Activated CD4-positive, alpha-beta memory T cell treated with anti-CD3 and anti-CD28 coated beads, Interleukin-2, amount 10 ng/mL, durations not matched to agents 7 days and 5 days (primary cell): Measurements from ENCODE around the gene SH3TC1. TPM values are rescaled to one million over a fixed set of nuclear protein-coding genes. Genes with fewer than 3 reads are reported as not detected.

Experiments
- CTCF ChIA-PET: fragments of 350-600 bp; sonication (Branson Sonifier 250); formaldehyde crosslinking; loops from one replicate; lab custom pipeline; 2021; ENCODE audit warnings: antibody characterized with exemption, inconsistent platforms; lab: Charles Lee
- POLR2A ChIA-PET: fragments of 350-600 bp; sonication (Branson Sonifier 250); formaldehyde crosslinking; loops from one replicate; lab custom pipeline; 2021; ENCODE audit warnings: antibody characterized with exemption; lab: Charles Lee
- DNase-seq: peaks from one replicate; pipeline ENCODE4 v3.0.0-alpha.2; 2020
- H3K27ac Mint-ChIP-seq: one replicate; pipeline ENCODE4 v1.8.0; 2021; ENCODE audit warnings: mild to moderate bottlenecking, mixed read lengths
- H3K27me3 Mint-ChIP-seq: one replicate; pipeline ENCODE4 v1.8.0; 2021; ENCODE audit warnings: mixed read lengths
- H3K36me3 Mint-ChIP-seq: one replicate; pipeline ENCODE4 v1.8.0; 2021; ENCODE audit warnings: low read depth, mixed read lengths
- H3K4me1 Mint-ChIP-seq: one replicate; pipeline ENCODE4 v1.8.0; 2021; ENCODE audit warnings: mixed read lengths
- H3K4me3 Mint-ChIP-seq: one replicate; pipeline ENCODE4 v1.8.0; 2021; ENCODE audit warnings: mild to moderate bottlenecking, mixed read lengths
- H3K9me3 Mint-ChIP-seq: one replicate; pipeline ENCODE4 v1.8.0; 2021; ENCODE audit warnings: mixed read lengths
- total RNA-seq, 2 experiments: library from RNA; stranded (reverse); gene quantifications; one replicate each; pipeline ENCODE4 v1.2.3, GENCODE V29; 2021

SH3TC1 gene
- total RNA-seq, 2 experiments from 2014 or later = 16.8 to 19.5 TPM

DNA sequence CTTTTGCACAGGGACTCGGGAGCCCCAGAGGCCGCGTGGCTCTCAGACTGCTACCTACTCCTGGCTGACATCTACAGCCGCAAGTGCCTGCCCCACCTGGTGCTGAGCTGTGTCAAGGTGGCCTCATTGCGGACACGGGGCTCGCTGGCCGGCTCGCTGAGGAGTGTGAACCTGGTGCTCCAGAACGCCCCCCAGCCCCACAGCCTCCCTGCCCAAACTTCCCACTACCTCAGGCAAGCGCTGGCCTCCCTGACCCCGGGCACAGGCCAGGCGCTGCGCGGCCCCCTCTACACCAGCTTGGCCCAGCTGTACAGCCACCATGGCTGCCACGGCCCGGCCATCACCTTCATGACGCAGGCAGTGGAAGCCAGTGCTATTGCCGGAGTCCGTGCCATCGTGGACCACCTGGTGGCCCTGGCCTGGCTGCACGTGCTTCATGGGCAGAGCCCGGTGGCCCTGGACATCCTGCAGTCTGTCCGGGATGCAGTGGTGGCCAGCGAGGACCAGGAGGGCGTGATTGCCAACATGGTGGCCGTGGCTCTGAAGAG is 28.8 kb downstream of the SH3TC1 start:
- no peaks in the 10 kb centered on the region for H3K27me3 Mint-ChIP-seq
- peaks cover 11% of the 10 kb centered on the region for H3K4me1 Mint-ChIP-seq
- DNase-seq = no peak
- H3K36me3 Mint-ChIP-seq = peaks cover 6% of the 10 kb centered on the region
- no peak overlapping the region for H3K27ac Mint-ChIP-seq
- no peak overlapping the region for H3K4me3 Mint-ChIP-seq
- ChIA-PET POLR2A (no interaction called here), CTCF (interaction anchor here (1.4 kb wide), 1 partner anchor 14 kb away, joined by 5 read pairs; no protein-coding TSS in a partner anchor)
- no peaks in the 10 kb centered on the region for H3K9me3 Mint-ChIP-seq

DNA sequence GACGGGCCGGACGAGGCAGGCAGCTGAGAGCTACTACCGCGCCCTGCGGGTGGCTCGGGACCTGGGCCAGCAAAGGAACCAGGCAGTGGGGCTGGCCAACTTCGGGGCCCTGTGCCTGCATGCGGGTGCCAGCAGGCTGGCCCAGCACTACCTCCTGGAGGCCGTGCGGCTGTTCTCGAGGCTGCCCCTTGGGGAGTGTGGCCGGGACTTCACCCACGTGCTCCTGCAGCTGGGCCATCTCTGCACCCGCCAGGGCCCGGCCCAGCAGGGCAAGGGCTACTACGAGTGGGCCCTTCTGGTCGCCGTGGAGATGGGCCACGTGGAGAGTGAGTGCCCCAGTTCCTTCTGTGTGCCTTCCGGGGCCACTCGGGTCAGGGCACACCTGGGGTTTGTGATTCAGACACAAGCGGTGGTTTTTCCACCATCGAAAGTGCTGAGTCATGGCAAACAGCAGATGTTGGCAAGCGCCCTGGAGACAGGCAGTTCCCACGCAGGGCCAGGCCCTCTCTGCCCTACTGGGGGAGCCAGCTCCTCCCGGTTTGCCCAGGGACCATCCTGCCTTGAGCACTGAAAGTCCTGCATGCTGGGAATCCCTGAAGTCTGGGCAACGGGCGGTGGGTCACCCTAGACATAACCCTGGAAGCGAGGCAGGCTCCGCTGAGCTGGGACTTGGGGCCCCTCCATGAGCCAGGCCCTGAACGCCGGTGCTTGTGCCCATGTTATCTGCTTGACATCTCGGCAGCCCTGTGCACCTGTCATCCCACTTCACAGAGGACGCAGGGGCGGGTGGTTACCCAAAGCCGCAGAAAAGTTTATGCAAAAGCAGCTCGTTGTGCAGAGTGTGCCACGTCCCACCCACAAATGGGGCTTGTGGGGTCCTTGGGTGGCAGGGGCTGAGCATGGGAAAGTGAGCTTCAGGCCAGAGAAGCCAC is 29.5 kb downstream of the SH3TC1 start:
- Mint-ChIP-seq H3K27ac (peak overlapping the region; percentile 31), H3K9me3 (no peaks in the 10 kb centered on the region), H3K4me3 (no peak overlapping the region), H3K36me3 (peaks cover 6% of the 10 kb centered on the region), H3K27me3 (no peaks in the 10 kb centered on the region), H3K4me1 (peaks cover 11% of the 10 kb centered on the region)
- DNase-seq = peak; percentile 72
- ChIA-PET POLR2A (interaction anchor here (1.3 kb wide), 1 partner anchor 27 kb away, joined by 5 read pairs; no protein-coding TSS in a partner anchor), CTCF (interaction anchor here (0.7 to 1.4 kb wide), 3 partner anchors 13 to 52 kb away, joined by 3 to 5 read pairs (median 3); no protein-coding TSS in a partner anchor)

DNA sequence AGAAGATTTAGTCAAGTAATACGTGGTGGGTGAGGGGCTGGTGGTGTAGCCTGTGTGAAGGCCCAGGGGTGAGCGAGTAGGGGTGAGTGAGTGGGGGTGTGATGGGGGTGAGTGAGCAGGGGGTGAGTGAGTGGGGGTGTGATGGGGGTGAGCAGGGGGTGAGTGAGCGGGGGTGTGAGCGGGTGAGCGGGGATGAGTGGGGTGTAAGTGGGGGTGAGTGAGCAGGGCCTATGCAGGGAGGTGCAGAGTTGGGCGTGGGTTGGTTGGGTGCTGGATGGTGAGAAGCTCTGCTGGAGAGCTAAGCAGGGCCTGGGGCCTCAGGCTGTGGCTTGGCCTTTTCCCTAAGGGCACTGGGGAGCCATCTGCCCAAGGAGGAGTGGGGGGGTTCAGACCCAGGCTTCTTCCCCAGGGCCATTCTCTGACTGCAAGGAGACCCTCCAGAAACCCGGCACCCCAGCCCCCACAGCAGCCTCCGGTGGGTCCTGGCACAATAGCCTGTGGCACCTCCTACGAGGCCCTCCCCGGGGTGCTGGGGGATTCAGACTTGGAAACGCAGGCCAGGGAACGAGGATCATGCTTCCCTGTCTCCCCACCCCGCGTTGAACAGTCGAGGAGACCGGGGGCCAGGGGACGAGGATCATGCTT is 30.4 kb downstream of the SH3TC1 start:
- Mint-ChIP-seq H3K4me3 (no peak overlapping the region), H3K9me3 (no peaks in the 10 kb centered on the region), H3K27ac (no peak overlapping the region), H3K4me1 (peaks cover 11% of the 10 kb centered on the region), H3K27me3 (no peaks in the 10 kb centered on the region), H3K36me3 (no peaks in the 10 kb centered on the region)
- POLR2A ChIA-PET = interaction anchor here (0.5 to 1.3 kb wide), 2 partner anchors 28 to 39 kb away, joined by 3 to 5 read pairs; no protein-coding TSS in a partner anchor
- DNase-seq = no peak
- CTCF ChIA-PET = interaction anchor here (0.7 to 1.4 kb wide), 2 partner anchors 13 to 53 kb away, joined by 3 to 5 read pairs; no protein-coding TSS in a partner anchor

DNA sequence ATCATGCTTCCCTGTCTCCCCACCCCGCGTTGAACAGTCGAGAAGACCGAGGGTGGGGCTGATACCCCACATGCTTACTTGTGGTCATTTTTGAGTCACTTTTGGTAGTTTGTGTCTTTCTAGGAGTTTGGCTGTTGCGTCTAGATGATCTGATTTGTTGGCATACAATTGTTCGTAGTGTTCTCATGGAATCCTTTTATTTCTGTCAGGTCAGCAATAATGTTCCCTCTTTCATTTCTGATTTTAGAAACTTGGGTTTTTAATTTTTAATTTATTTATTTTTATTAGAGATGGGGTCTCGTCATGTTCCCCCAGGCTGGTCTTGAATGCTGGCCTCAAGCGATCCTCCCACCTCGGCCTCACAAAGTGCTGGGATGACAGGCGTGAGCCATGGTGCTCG is 30.9 kb downstream of the SH3TC1 start:
- Mint-ChIP-seq H3K27ac (no peak overlapping the region), H3K9me3 (no peaks in the 10 kb centered on the region), H3K4me1 (peaks cover 11% of the 10 kb centered on the region), H3K36me3 (peaks cover 2% of the 10 kb centered on the region), H3K4me3 (no peak overlapping the region), H3K27me3 (no peaks in the 10 kb centered on the region)
- POLR2A ChIA-PET = interaction anchor here (0.5 kb wide), 1 partner anchor 38 kb away, joined by 3 read pairs; no protein-coding TSS in a partner anchor
- no peak for DNase-seq
- CTCF ChIA-PET = interaction anchor here (1.2 kb wide), 1 partner anchor 12 kb away, joined by 7 read pairs; no protein-coding TSS in a partner anchor

DNA sequence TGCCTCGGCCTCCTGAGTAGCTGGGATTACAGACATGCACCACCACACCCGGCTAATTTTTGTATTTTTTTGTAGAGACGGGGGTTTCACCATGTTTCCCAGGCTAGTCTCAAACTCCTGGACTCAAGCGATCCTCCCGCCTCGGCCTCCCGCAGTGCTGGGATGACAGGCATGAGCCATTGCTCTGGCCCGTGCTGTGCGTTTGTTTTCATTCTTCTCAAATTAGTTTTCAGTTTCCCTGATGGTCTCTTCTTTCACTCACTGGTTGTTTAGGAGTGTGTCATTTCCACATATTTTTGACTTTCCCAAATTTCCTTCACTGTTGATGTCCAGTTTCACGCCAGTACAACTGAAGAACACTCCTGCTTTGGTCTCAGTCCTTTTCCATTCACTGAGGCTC is 31.8 kb downstream of the SH3TC1 start:
- Mint-ChIP-seq H3K9me3 (no peaks in the 10 kb centered on the region), H3K4me3 (no peak overlapping the region), H3K27ac (no peak overlapping the region), H3K36me3 (peaks cover 2% of the 10 kb centered on the region), H3K4me1 (peaks cover 11% of the 10 kb centered on the region), H3K27me3 (no peaks in the 10 kb centered on the region)
- CTCF ChIA-PET = interaction anchor here (1.2 kb wide), 1 partner anchor 11 kb away, joined by 7 read pairs; no protein-coding TSS in a partner anchor
- DNase-seq = no peak
- POLR2A ChIA-PET = no interaction called here

DNA sequence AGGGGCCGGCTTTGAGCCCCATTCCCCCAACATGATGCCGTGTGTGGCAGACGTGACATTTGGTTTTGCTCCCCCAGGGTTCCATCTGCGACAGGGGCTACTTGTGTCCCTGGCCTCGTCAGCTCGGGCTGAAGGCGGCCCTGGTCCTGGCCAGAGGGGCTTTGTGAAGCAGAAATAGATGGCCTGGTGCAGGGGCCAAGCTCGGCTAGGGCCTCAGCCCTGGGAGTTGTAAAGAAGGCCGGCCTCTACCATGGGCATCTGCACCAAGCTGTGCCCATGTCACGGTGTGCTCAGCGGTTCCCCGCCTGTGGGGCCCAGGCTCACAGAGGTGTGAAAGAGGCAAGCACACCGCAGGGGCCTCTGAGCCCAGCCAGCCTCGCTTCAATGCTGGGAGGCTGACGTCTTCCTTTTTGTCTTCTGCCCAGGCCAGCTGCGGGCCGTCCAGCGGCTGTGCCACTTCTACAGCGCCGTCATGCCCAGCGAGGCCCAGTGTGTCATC is 32.5 kb downstream of the SH3TC1 start:
- ChIA-PET POLR2A (no interaction called here), CTCF (interaction anchor here (0.8 kb wide), 1 partner anchor 11 kb away, joined by 3 read pairs; no protein-coding TSS in a partner anchor)
- Mint-ChIP-seq H3K27me3 (no peaks in the 10 kb centered on the region), H3K4me1 (peaks cover 11% of the 10 kb centered on the region), H3K27ac (no peak overlapping the region), H3K9me3 (no peaks in the 10 kb centered on the region), H3K36me3 (peaks cover 2% of the 10 kb centered on the region), H3K4me3 (no peak overlapping the region)
- DNase-seq = no peak

DNA sequence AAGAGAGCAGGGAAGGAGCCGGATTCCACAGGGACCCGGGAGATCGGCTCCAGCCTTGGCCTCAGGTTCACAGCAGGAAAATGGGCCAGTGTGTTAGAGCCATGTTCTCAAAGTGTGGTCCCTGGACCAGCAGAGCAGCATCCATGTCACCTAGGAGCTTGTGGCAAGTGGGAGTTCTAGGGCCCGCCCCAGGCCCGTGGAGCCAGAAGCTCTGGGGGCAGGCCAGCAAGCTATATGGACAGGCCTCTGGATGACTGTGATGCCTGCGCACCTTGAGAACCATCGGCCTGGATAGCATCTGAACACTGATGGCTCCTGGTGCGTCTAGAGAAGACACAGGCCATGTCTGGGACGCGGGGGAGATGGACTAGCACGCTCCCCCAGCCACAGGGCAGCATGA is 33.7 kb downstream of the SH3TC1 start:
- POLR2A ChIA-PET = no interaction called here
- H3K4me1 Mint-ChIP-seq = peaks cover 11% of the 10 kb centered on the region
- no peak overlapping the region for H3K4me3 Mint-ChIP-seq
- H3K27me3 Mint-ChIP-seq = no peaks in the 10 kb centered on the region
- H3K36me3 Mint-ChIP-seq = peaks cover 2% of the 10 kb centered on the region
- H3K9me3 Mint-ChIP-seq = no peaks in the 10 kb centered on the region
- CTCF ChIA-PET = no interaction called here
- H3K27ac Mint-ChIP-seq = no peak overlapping the region
- no peak for DNase-seq

DNA sequence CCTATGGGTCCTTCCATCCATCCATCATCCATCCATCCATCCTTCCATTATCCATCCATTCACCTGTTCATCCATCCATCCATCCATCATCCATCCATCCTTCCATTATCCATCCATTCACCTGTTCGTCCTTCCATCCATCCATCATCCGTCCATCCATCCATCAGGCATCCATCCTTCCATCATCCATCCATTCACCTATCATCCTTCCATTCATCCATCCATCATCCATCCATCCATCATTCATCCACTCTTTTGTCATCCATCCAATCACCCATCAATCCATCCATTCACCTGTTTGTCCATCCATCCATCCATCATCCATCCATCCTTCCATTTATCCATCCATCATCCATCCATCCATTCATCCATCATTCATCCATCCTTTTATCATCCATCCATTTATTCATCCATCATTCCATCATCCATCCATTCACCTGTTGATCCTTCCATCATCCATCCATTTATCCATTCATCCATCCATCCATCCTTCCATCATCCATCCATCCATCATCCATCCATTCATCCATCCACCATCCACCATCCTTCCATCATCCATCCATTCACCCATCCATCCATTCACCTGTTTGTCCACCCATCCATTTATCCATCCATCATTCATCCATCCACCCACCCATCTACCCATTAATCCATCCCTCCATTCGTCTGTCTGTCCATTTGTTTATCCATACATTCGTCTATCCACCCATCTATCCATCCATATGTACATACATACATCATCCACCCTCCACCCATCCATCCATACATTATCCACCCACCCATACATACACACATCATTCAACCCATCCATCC is 34.8 kb downstream of the SH3TC1 start:
- H3K4me1 Mint-ChIP-seq = peaks cover 5% of the 10 kb centered on the region
- CTCF ChIA-PET = no interaction called here

DNA sequence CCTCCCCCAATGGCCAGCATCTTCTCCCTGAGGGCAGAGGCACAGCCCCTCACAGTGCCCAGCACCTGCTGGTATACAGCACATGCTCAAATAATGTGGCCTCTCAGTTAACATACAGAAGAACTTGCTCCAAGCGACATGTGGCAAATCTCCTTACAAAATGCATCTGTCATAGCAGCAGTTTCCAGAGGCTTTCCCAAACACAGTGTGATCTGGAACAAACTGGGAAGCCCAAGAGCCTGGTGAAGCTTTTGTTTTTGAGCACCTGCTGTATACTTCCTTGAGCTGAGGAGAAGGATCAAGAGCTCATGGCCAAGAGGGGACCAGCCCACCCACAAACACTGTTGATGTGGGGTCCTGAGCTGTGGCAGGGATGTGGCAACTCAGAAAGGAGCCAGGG is 35.6 kb downstream of the SH3TC1 start:
- POLR2A ChIA-PET = no interaction called here

More for the DNA sequence above, 34.8 kb downstream of the SH3TC1 start:
- H3K4me3 Mint-ChIP-seq = no peak overlapping the region
- POLR2A ChIA-PET = no interaction called here
- no peak for DNase-seq
- H3K36me3 Mint-ChIP-seq = peaks cover 2% of the 10 kb centered on the region
- no peaks in the 10 kb centered on the region for H3K9me3 Mint-ChIP-seq
- H3K27me3 Mint-ChIP-seq = no peaks in the 10 kb centered on the region
- H3K27ac Mint-ChIP-seq = no peak overlapping the region

DNA sequence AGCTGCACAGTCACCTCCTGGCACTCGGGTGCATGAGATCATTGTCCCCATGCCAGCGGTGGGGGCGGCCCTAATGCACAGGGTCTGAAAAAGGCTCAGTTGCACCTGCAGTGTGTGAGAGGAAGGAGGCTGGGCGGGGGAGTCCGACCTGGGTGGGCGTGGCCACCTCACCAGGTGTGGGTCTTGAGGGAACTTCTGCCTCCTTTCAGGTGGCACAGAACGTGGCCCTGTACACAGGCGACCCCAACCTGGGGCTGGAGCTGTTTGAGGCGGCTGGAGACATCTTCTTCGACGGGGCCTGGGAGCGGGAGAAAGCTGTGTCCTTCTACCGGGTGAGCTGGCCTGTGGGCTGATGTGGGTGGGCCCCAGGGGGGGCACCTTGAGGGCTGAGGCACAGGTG is 36.1 kb downstream of the SH3TC1 start:
- no peak overlapping the region for H3K27ac Mint-ChIP-seq

More for the DNA sequence above, 35.6 kb downstream of the SH3TC1 start:
- H3K36me3 Mint-ChIP-seq = peaks cover 2% of the 10 kb centered on the region
- no peak for DNase-seq
- no peak overlapping the region for H3K27ac Mint-ChIP-seq
- peaks cover 2% of the 10 kb centered on the region for H3K4me1 Mint-ChIP-seq
- H3K27me3 Mint-ChIP-seq = no peaks in the 10 kb centered on the region
- no peaks in the 10 kb centered on the region for H3K9me3 Mint-ChIP-seq
- H3K4me3 Mint-ChIP-seq = no peak overlapping the region
- CTCF ChIA-PET = no interaction called here

DNA sequence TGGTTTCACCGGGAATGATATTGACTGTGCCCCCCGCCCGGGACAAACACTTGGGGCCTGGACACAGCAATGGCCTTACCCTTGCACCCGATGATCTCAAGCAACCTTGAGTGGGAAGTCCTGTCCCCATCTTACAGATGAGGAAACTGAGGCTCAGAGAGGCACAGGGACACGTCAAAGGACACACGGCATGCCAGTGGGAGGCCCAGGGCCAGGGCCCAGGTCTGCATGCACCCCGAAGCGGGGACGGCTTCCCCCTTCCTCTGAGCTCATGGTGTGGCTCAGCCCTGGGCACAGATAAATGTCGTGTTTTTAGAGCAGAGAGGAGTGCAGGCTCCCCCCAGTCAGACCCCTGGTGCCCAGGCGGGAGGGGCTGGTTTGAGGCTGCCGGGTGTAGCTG is 36.6 kb downstream of the SH3TC1 start:
- Mint-ChIP-seq H3K27me3 (no peaks in the 10 kb centered on the region), H3K27ac (no peak overlapping the region), H3K4me3 (no peak overlapping the region), H3K9me3 (no peaks in the 10 kb centered on the region), H3K4me1 (no peaks in the 10 kb centered on the region), H3K36me3 (peaks cover 2% of the 10 kb centered on the region)
- POLR2A ChIA-PET = no interaction called here
- DNase-seq = no peak
- CTCF ChIA-PET = no interaction called here

More for the DNA sequence above, 36.1 kb downstream of the SH3TC1 start:
- Mint-ChIP-seq H3K4me3 (no peak overlapping the region), H3K9me3 (no peaks in the 10 kb centered on the region), H3K36me3 (peaks cover 2% of the 10 kb centered on the region), H3K4me1 (peaks cover 2% of the 10 kb centered on the region), H3K27me3 (no peaks in the 10 kb centered on the region)
- DNase-seq = no peak
- ChIA-PET POLR2A (no interaction called here), CTCF (no interaction called here)
